Pulmonary artery endothelial cell (primary cell): ENCODE data around the gene RANBP3. TPM values are rescaled to one million over a fixed set of nuclear protein-coding genes. Genes with fewer than 3 reads are reported as not detected.
"Not testable (repeated sequence)": the region's sequence is repeated elsewhere in the genome, so short reads cannot be mapped to it uniquely, and the experiment has no call there.

Experiments
- DNase-seq: peaks from one replicate; pipeline ENCODE4 v3.0.0-alpha.2; 2011; ENCODE audit warnings: low read depth, low spot score
- total RNA-seq: library from RNA; depleted of rRNA; stranded (reverse); fragments of >200 nt; gene quantifications from 2 replicates; pipeline ENCODE4 v1.2.3, GENCODE V29; 2014

Gene RANBP3
- total RNA-seq, 1 donor from 2014 or later, result 36.4 TPM

GRCh38 chr19:5967994-5968430, 9.9 kb downstream of the RANBP3 start:
- DNase-seq, result peak; percentile 61

GRCh38 chr19:5967571-5967970, 10.4 kb downstream of the RANBP3 start:
- no peak for DNase-seq

DNA sequence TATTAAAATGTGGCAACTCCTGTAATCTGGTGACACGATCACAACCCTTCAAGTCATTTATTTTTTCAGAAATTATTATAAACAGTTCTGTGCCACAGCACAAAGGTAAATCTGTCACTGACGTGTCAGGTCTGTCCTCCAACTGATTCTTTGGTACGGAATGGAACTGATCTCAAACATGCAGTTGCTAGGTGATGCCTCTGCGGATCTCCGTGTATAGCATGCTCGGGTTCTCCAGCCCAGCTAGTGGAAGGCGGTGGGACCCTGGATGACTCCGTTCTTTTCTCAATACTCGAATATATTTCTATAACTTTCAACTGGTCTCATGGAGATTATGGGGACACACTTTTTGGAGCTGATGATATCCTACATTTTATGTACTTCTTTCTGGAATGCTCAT, 11.0 kb downstream of the RANBP3 start:
- no peak for DNase-seq

DNA sequence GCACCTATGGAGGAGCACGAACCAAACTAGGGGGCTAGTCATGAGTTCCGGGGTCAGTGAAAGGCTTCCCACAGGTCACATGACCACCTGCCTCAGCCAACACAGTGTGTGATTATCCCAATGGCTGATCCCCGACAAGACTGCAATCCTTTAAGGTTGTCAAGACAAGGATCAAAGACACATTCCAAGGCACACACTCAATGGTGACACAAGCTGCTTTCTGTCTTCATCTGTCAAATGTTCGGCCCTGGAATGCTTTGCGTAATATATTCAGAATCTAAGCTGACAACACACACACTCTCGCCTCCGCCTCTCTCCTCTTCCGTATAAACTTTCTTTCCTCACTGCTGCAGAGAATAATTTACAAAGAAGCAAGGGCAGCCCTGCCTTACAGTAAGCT, 11.7 kb downstream of the RANBP3 start:
- no peak for DNase-seq

DNA sequence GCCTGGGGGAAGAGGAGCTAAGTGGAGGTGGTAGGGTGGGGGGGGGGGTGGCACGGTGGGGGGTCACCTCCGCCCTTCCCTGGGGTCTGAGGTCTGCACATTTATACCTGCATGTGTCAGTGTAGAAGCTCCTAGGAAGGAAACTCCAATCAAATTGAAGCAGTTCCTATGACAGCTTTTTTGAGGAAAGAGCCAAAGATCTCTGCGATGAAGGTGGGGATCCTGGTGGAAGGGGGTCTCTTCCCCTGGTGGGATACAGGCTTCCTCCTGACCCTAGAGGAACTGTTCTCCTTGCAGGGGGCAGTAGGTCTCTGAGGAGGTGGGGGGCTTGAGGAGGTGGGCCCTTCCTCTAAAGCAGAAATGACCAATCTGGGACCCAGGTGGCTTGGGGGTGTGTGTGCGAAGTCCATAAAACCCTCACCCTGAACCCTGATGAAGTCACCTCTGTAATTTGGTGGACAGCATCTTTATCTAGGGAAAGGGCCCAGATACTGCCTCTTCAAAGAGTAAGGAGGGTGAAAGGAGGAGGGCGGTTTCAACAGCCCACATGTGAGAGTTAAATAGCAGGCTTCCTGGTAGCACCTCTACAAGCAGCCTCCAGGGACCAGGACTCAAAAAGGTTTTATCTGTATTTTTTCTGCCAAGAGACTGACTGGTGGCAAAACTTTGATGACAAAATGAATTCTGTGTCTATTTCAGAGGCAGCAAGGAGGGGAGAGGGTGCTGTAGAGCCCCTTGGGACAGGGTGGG, 12.9 kb downstream of the RANBP3 start:
- DNase-seq, result no peak

- DNase-seq, result no peak
These were observed 14.1 kb downstream of the RANBP3 start for GRCh38 chr19:5963855-5964254.

DNA sequence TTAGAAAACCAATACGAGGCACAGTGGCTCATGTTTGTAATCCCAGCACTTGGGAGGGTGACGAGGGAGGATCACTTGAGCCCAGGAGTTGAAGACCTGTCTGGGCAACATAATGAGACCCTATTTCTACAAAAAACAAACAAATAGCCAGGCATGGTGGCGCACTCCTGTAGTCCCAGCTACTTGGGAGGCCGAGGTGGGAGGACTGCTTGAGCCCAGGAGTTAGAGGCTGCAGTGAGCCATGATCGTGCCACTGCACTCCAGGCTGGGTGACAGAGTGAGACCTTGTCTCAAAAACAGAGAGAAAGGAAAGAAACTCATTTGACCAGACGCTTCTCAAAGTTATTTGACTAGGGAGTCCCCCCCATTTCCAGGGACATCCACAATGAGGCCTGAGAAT, 14.7 kb downstream of the RANBP3 start:
- not testable (repeated sequence) for DNase-seq

GRCh38 chr19:5961969-5962945, 15.7 kb downstream of the RANBP3 start:
- DNase-seq, result peak; percentile 48

DNA sequence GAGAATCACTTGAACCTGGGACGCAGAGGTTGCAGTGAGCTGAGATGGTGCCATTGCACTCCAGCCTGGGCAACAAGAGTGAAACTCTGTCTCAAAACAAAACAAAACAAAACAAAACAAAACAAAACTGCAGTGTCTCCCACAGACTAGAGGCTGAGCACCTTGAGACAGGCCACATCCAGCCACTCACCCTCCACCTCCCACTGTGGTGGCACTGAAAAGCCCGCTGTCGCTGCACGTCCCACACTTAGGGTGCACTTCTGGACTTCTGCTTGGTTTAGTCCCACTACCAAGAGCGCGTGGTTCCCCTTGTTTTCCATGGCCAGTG, 16.3 kb downstream of the RANBP3 start:
- DNase-seq, result not testable (repeated sequence)

DNA sequence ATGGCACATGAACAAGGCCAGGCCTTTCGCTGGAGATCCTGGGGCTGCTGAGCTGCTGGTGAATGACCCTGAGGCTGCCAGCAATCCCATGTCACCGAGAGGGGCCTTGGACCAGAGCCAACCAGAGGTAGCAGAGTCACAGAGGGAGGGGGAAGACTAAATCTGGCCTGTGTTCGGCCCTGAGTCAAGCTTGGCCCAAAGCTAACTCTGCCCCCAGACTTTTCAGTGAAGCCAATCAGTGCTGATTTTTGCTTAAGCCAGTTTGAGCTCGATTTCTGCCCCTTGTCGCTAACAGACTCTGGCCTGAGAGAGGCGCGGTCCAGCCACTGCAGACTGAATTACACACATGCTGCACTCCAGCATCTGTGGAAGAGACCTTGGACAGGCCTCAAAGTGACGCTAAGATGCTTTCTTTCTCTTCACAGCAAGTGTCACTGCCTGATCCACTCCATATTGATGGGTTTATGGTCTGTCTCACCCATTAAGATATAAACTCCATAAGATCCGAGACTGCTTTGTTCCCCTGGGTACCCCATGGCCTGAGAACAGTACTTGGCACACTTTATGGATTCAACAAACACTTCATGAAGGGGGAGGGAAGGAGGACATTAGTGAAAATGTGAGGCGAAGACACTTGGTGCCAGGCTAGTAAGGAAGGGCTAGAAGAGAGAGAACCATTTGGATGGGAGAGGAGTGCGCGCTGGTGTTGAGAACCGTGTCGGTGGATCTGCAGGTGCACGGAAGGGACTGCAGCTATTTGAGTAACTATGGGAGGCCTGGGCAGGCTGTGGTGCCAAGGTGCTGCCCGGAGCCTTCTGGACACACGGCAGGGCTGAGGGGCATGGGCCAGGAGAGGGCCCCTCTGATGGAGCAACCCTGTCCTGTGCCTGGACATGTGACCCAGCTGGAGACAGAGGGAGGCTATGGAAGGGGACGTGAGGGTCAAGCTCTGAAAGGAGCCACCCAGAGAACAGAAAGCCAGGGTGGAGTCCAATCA, 17.6 kb downstream of the RANBP3 start:
- no peak for DNase-seq

GRCh38 chr19:5959260-5960004, 18.5 kb downstream of the RANBP3 start:
- DNase-seq, result no peak

DNA sequence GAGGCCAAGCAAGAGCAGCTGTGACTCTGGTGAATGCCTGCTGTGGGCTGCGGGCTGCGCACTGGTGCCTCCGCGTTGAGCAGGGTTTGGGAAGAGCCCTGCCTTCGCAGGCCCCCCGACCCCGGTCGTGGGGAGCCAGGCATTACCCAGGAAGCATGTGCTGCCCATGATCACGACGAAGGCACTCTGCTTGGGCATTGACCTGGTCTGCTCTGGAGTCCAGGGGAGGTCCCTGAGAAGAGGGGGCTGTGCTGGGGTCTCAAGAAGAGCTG, 19.2 kb downstream of the RANBP3 start:
- no peak for DNase-seq

DNA sequence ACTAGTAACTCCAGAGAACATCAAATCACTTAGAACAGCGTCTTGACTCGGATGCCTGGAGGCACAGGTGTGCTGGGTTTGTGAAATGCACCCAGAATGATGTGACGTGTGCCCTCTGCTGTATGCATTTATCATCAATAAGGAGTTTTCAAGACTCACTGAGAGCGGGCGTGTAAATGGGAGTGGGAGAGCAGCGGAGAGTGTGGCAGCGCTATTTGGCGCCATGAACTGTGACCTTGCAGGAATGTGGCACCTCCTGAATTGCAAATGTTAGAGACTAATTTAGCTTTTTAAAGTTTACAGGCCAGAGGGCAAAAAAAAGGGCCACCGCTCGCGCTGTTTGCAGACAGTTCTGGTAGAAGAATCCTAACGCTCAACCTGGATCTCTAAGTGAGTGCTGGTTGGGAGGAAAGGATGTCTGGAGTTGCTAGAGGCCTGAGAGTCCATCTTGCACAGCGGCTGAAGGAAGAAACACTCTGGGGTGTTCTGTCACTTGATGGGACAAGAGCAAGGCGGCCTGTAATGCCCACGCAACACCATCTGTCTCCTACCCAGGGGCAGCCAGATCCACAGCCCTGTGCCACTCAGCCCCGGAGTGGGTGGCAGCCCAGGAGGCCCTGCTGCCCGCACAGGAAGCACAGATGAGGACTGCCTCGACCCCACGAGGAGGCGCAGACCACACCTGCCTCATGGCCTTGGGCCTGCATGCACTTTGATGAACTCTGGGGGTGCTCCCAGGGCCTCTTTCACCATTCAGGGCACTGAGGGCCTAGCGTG, 19.7 kb downstream of the RANBP3 start:
- no peak for DNase-seq

DNA sequence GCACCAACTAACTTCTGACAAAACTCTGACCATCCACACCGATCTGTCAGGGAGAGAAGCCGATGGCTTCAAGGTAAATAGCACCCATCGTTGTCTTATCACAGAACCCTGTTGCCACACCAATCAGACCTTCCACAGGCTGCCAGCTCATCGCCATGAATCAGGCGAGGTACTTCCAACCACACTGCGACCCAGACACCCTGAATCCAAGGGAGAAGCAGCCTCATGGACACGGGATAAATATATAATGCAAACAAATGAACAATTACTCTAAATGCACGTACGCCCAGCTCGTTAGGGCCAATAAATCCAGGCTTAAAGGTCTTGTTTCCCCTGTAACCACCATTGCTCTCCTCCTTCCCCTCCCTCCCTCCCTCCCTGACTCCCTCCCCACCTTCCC, 20.8 kb downstream of the RANBP3 start:
- DNase-seq, result no peak

DNA sequence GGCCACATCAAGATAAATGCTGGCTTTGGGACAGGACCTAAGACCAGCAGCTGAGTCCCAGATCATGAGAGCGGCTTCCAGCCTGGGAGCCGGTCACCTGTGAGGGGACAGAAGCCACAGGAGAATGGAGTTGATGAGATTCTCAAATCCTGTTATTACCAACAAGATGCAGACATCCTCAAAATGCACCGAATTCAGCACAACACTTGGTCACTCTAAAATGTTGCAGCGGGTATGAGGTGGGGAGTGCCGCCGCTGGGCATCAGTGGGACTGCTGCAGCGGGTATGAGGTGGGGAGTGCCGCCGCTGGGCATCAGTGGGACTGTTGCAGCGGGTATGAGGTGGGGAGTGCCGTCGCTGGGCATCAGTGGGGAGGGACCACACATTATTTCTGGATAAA, 21.2 kb downstream of the RANBP3 start:
- no peak for DNase-seq

GRCh38 chr19:5956323-5956722, 21.6 kb downstream of the RANBP3 start:
- DNase-seq, result no peak

GRCh38 chr19:5955636-5955935, 22.4 kb downstream of the RANBP3 start:
- no peak for DNase-seq

DNA sequence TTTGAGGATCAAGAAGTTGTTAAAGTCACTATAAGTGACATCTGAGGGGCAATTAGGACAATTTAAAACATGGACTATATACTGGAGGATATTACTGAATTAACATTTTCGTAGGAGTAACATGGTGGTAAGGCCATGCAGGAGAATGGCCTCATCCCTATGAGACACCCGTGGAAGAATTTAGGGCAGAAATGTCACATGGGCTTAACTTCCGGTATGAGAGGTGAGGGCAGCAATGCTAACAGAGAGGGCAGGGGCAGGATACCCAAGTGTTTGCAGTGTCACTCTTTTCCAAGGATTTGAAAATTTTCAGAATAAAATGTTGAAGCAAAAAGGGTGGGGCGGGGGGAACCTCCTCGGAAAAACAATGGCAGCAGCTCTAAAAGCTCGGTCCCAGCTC, 23.6 kb downstream of the RANBP3 start:
- no peak for DNase-seq

- no peak for DNase-seq
These were observed 24.2 kb downstream of the RANBP3 start for GRCh38 chr19:5953680-5954213.

DNA sequence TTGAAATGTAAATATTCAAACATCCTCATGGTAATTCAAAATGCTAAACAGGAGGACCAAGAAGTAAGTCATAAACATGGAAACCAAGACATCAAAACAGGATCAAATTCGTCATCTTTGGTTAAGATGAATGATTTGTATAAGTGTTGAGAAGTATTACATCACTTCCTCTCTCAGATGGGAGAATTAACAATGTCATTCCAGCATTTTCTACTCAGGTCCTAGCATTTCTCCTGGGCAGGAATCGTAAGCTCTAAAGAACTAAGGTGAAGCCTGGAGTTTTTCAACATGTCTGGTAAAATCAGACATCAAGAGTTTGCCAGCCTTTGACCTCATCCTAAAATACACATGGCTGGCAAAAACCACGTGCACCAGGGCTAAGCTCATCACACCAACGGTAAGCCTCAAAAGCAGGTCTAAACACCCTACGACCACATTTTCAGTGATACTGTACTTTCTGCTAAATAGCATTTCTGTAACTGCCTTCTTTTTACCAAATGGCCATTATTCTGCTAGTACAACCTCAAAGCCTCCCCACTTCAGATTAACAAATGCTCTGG, 24.8 kb downstream of the RANBP3 start:
- DNase-seq, result no peak
